NCI-H82 treated with DMSO at 0.1 percent for 48 hours (cell line): Measurements from ENCODE around the gene TBC1D21.

Source experiments
- DNase-seq: peaks from one replicate; lab custom pipeline; 2025; ENCODE audit not compliant: unreplicated experiment; lab: John Stamatoyannopoulos, UW

TBC1D21 gene

GRCh38 chr15:73873456-73873855 lies at the start of gene TBC1D21:
Gene TBC1D21 (plus strand): TSS chr15:73873564. CDS start chr15:73873710, 146 bp downstream.
- DNase-seq = no peak

GRCh38 chr15:73826711-73827251 lies 46.6 kb upstream of the TBC1D21 start:
- no peak for DNase-seq

GRCh38 chr15:73829523-73829922 lies 43.8 kb upstream of the TBC1D21 start:
- peak; percentile 75 for DNase-seq

- no peak for DNase-seq
These were observed 40.7 kb upstream of the TBC1D21 start for GRCh38 chr15:73832657-73833056.

GRCh38 chr15:73836845-73837244 lies 36.5 kb upstream of the TBC1D21 start:
- DNase-seq = no peak

- no peak for DNase-seq
These were observed 34.4 kb upstream of the TBC1D21 start for GRCh38 chr15:73838831-73839426.

GRCh38 chr15:73839699-73840377 lies 33.5 kb upstream of the TBC1D21 start:
- no peak for DNase-seq

- DNase-seq = no peak
These were observed 32.6 kb upstream of the TBC1D21 start for GRCh38 chr15:73840771-73841170.

- DNase-seq = no peak
These were observed 31.3 kb upstream of the TBC1D21 start for GRCh38 chr15:73841756-73842725.

GRCh38 chr15:73843787-73844186 lies 29.6 kb upstream of the TBC1D21 start:
- DNase-seq = no peak

GRCh38 chr15:73844356-73844755 lies 29.0 kb upstream of the TBC1D21 start:
- DNase-seq = no peak

- DNase-seq = no peak
These were observed 27.9 kb upstream of the TBC1D21 start for GRCh38 chr15:73845507-73845906.

- DNase-seq = no peak
These were observed 27.5 kb upstream of the TBC1D21 start for GRCh38 chr15:73845907-73846306.

GRCh38 chr15:73849641-73850040 lies 23.7 kb upstream of the TBC1D21 start:
- DNase-seq = no peak

GRCh38 chr15:73850228-73850627 lies 23.1 kb upstream of the TBC1D21 start:
- no peak for DNase-seq

- DNase-seq = no peak
These were observed 21.7 kb upstream of the TBC1D21 start for GRCh38 chr15:73851689-73852088.

- DNase-seq = no peak
These were observed 20.9 kb upstream of the TBC1D21 start for GRCh38 chr15:73852507-73852906.

- no peak for DNase-seq
These were observed 19.1 kb upstream of the TBC1D21 start for GRCh38 chr15:73854265-73854664.

- no peak for DNase-seq
These were observed 16.7 kb upstream of the TBC1D21 start for GRCh38 chr15:73856458-73857192.

GRCh38 chr15:73857193-73857920 lies 16.0 kb upstream of the TBC1D21 start:
- no peak for DNase-seq
